AG09309 (cell line): ENCODE data around the gene TCF15.

Experiments used
- DNase-seq: peaks from one replicate; pipeline ENCODE4 v3.0.0-alpha.2; 2010; ENCODE audit warnings: low read depth
- H3K4me3 ChIP-seq: 2 replicates; pipeline ENCODE4 v1.5.1; 2011; ENCODE audit warnings: mild to moderate bottlenecking, low read depth, low read length, moderate library complexity; ENCODE audit not compliant: control insufficient read depth
- CTCF ChIP-seq: IDR thresholded peaks from 2 replicates; pipeline ENCODE4 v1.5.1; 2011; ENCODE audit warnings: mild to moderate bottlenecking, low read depth, low read length, inconsistent platforms; ENCODE audit not compliant: insufficient read depth, control insufficient read depth; ENCODE audit errors: missing control alignments

The TCF15 gene

GRCh38 chr20:602111-602970 is 7.8 kb downstream of the TCF15 start:
- no peak overlapping the region for H3K4me3 ChIP-seq
- DNase-seq, result no peak
- TF ChIP-seq CTCF, result no peak

- no peak overlapping the region for H3K4me3 ChIP-seq
- TF ChIP-seq CTCF, result no peak
- DNase-seq, result no peak
Observed at GRCh38 chr20:600736-601135, 9.4 kb downstream of the TCF15 start.

- no peak overlapping the region for H3K4me3 ChIP-seq
- TF ChIP-seq CTCF, result no peak
- DNase-seq, result no peak
Observed at GRCh38 chr20:600141-600540, 10.0 kb downstream of the TCF15 start.

- no peak for TF ChIP-seq CTCF
- H3K4me3 ChIP-seq, result no peak overlapping the region
- no peak for DNase-seq
Observed at GRCh38 chr20:598133-598850, 11.8 kb downstream of the TCF15 start.

DNA sequence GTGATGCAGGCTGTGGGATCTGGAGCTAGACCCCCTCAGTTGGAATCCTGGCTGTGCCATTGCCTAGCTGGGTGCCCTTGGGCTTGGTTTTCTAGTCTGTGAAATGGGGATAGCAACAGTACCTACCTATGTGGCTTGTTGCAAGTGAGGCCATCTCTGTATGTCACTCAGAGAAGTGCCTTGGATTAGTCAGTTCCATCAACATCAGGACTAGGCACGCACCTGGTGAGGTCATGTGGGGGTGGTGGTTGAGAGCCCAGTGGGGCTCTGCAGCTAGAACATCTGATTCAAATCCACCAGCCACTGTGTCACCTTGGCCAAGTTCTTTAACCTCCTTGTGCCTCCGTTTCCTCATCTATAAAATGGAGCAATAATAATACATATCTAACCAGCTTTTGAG is 12.5 kb downstream of the TCF15 start:
- H3K4me3 ChIP-seq, result no peak overlapping the region
- no peak for DNase-seq
- no peak for TF ChIP-seq CTCF

- TF ChIP-seq CTCF, result no peak
- no peak for DNase-seq
- no peak overlapping the region for H3K4me3 ChIP-seq
Observed at GRCh38 chr20:595330-596308, 14.5 kb downstream of the TCF15 start.
